AG09319 (cell line): ENCODE results near the gene GPBP1.
"Not testable (repeated sequence)": the region's sequence is repeated elsewhere in the genome, so short reads cannot be mapped to it uniquely, and the experiment has no call there.

Experiments
- DNase-seq: peaks from one replicate; pipeline ENCODE4 v3.0.0-alpha.2; 2010; ENCODE audit warnings: low read depth; ENCODE audit errors: extremely low read depth
- TF ChIP-seq, protein P1 (sequence below): IDR thresholded peaks from 2 replicates; pipeline ENCODE4 v1.5.1; 2011; ENCODE audit warnings: low read depth, mild to moderate bottlenecking, inconsistent platforms, low read length, moderate library complexity

GPBP1 gene

DNA sequence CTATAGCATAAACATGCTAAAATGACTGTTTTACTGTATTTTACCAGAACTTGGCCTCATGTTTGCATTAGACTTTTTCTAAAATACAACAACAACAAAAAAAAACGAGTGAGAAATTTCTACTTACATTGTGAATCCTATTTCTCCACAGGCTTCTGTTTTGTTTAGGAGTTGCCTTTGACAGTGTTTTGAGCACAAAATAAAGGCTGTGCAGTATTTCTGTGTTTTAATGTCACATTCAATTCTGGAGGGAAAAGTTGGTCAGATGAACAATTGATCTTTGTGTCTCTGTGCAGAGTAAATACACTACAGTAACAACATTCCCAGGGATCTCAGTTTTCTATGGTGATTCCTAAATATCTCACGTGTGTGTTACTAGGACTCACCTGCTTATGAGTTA is 131.1 kb downstream of the GPBP1 start:
- no peak for DNase-seq
- TF ChIP-seq, protein P1, sequence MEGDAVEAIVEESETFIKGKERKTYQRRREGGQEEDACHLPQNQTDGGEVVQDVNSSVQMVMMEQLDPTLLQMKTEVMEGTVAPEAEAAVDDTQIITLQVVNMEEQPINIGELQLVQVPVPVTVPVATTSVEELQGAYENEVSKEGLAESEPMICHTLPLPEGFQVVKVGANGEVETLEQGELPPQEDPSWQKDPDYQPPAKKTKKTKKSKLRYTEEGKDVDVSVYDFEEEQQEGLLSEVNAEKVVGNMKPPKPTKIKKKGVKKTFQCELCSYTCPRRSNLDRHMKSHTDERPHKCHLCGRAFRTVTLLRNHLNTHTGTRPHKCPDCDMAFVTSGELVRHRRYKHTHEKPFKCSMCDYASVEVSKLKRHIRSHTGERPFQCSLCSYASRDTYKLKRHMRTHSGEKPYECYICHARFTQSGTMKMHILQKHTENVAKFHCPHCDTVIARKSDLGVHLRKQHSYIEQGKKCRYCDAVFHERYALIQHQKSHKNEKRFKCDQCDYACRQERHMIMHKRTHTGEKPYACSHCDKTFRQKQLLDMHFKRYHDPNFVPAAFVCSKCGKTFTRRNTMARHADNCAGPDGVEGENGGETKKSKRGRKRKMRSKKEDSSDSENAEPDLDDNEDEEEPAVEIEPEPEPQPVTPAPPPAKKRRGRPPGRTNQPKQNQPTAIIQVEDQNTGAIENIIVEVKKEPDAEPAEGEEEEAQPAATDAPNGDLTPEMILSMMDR = no peak

DNA sequence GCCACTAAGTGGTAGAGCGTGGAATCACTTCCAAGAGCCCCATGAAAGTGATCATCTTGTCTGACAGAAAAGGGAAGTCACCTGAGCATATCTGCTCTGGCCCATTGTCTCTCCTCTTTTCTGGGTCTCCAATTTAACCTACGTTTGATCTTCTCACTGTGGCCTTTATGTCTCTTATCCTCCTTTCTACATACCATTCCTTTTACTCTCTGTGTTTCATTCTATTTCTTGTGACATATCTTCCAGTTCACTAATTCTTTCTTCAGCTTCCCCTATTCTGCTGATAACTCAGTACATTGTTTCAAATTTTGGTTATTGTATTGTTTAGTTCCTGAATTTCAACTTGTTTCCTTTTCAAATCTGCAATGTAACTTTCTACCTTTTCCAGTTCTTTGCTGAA is 132.5 kb downstream of the GPBP1 start:
- no peak for DNase-seq
- TF ChIP-seq, protein P1 = no peak

- no peak for DNase-seq
- TF ChIP-seq, protein P1 = no peak
These were observed 133.7 kb downstream of the GPBP1 start for GRCh38 chr5:57307516-57307915.

DNA sequence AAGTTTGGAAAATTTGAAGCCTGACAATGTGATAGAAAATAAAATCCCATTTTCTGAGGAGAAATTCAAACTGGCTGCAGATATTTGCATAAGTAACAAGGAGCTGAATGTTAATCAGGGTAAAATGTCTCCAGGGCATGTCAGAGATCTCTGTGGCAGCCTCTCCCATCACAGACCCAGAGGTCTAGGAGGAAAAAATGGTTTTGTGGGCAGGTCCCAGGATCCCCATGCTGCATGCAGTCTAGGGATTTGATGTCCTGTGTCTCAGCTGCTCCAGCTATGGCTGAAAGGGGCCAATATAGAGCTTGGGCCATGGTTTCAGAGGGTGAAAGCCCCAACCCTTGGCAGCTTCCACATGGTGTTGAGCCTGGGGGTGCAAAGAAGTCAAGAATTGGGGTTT is 135.2 kb downstream of the GPBP1 start:
- not testable (repeated sequence) for DNase-seq

- no peak for DNase-seq
- TF ChIP-seq, protein P1 = no peak
These were observed 137.4 kb downstream of the GPBP1 start for GRCh38 chr5:57311251-57311650.

GRCh38 chr5:57311921-57312735 is 138.3 kb downstream of the GPBP1 start:
- TF ChIP-seq, protein P1 = no peak
- DNase-seq = no peak

- TF ChIP-seq, protein P1 = no peak
- no peak for DNase-seq
These were observed 139.9 kb downstream of the GPBP1 start for GRCh38 chr5:57313716-57314115.
